Adrenal gland (tissue), 5 donors: ENCODE data around the gene FAM161A.

ENCODE experiments used
- CTCF ChIP-seq, 6 experiments: fragments of 450-650 bp in 4 of 6; fragments of 200-600 bp in 2 of 6; sonication (generic) in 1 of 6; IDR thresholded peaks; 1 replicate in 5 of 6; 2 replicates in 1 of 6; pipeline versions ENCODE4 v1.5.1 to v1.8.0; 2016 to 2021; ENCODE audit warnings: antibody characterized with exemption in 6 of 6, mild to moderate bottlenecking in 2 of 6, moderate library complexity in 1 of 6
- POLR2A ChIP-seq, 2 donors: fragments of 450-650 bp; IDR thresholded peaks; one replicate each; pipeline ENCODE4 v1.6.1; 2017; ENCODE audit warnings: antibody characterized with exemption in 2 of 2, mild to moderate bottlenecking in 2 of 2, moderate library complexity in 1 of 2
- donor health status: DM: no; HTN: no; CAD: no.

GRCh38 chr2:61822255-61822654, 31.6 kb downstream of the FAM161A start:
- TF ChIP-seq CTCF (IDR thresholded peaks at IDR 0.05) (no peak), POLR2A (IDR thresholded peaks at IDR 0.05) (no peak)
